Stimulated activated CD8-positive, alpha-beta memory T cell treated with anti-CD3 and anti-CD28 coated beads, Interleukin-7, amount 100 ng/mL, for 1 hour (primary cell): ENCODE results near the gene CLDN10.

Experiments
- DNase-seq, 2 donors: peaks; one replicate each; pipeline ENCODE4 v3.0.0-alpha.2; 2020; ENCODE audit warnings: low read depth in 2 of 2

The CLDN10 gene

DNA sequence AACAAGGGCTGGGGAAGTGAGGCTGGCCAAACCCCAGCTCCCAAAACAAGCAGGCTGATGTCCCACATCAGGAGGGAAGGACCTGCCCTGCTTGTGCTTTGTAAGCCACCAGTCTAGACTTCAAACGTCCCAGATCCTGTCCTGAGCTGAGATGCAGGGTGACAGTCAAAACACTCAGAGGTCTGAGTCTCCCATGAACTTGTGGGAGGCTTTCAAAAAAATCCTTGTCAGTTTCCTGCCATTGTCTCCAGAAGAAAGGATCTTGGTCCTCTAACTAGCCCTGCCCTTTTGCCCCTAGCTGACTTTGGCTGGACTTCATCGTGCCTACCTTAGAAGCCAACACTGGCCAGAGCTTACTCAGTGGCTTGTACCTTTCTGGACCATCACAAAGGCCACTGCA lies 48.7 kb downstream of the CLDN10 start:
- no peak for DNase-seq

DNA sequence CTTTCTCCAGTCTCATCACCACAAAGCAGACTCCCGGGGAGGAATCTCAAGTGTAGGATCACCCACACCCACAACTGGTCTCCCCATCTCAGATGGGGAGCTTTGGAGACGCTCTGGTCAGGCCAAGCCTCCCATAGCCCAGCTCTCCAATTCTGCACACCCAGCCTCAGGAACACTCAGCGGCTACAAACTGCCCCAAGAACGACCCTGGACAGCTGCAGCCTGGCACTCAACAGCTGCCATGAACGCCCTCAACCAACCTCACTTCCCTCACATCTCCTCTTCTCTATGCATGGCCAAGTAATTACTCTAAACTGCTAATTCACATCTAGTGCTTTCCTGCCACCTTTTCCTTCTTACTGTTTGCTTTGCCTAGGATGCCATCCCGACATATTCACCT lies 49.4 kb downstream of the CLDN10 start:
- DNase-seq, result no peak

DNA sequence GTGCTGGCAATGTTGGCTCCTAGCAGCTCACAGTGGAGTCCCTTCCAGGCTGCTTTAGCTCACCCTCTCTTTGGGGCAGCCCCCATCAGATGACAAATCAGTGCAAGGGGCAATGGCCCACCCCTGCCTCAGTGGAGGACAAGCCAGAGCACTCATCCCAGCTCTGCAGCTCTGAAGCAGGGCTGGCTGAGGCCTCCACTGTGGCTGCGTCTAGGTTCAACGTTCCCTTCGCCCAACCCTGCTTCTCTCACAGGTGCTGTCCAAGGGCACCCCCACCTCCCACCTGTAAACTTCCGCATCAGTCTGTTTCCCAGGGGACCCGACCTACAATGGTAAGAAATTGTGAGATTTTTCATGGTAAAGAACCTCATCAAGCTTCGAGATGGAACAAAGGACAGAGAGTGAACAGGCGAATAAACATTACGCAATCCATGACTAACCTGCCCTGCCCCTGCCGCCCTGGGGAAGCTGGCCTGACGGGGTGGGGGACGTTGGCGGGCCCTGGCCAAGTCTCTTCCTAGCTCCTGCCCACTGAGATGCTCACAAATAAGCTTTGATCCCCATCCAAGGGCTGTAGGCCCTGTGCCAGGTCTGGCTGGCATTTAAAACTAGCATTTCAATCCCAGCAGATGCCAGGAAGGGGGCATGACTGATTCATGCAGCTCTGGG lies 51.5 kb downstream of the CLDN10 start:
- no peak for DNase-seq

DNA sequence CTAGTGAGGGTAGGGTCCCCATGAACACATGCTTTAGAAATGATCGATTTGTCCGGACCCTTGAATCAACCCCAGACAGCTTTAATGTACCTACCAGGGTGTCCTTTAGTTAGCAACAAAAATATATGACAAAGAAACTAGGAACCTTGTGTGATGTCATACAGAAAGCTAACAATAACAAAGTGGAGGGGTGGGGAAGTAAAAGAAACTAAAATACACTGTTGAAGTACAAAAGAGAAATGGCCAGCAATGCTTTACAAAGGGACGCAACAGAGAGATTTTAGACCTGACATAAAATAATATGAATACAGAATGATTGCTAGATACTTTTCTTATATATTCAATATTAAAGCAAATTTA lies 52.0 kb downstream of the CLDN10 start:
- DNase-seq, result no peak

DNA sequence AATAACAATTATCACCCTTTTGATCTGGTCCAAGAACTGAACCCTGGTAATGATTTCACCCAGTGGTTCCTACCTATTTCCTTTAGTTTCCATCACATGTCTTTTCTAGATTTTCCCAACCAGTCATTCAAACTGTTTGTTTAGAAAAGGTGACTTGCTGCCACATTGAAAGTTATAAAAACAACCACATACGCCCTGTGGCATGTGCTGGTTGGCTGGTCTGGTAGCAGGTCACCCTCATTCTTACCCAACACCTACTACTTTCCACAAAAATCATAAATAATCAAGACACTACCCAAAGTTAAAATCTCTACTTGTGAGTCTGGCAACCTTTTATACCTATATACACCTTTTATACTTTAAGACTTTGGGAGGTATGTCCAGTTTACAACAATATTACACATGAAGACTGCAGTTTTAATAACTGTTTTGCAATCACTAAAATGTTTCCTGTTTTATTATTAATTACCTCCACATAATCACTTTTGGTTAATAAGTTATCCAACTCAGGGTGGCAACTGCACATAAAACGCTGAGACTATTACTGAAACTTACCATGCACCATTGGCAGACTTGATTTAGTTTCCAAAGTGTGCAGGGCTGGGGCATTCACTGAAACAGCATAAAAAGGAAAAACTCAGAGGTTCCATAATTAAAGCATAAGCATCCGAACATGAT lies 53.1 kb downstream of the CLDN10 start:
- DNase-seq, result no peak

DNA sequence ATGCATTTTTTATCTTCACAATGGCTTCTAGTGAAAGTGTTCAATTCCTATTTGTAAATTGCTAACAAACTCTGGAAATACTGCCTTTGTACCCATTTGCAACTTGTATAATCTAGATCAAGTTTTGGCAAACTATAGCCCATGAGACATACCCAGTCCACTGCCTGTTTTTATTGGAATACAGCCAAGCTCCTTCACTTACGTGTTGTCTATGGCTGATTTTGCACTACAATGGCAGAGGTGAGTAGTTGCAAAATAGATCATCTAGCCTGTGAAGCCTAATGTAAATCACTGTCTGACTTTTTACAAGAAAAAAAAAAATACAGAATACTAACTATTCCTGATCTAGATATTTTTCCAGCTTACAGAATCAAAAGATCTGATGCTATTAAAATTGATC lies 54.8 kb downstream of the CLDN10 start:
- no peak for DNase-seq

DNA sequence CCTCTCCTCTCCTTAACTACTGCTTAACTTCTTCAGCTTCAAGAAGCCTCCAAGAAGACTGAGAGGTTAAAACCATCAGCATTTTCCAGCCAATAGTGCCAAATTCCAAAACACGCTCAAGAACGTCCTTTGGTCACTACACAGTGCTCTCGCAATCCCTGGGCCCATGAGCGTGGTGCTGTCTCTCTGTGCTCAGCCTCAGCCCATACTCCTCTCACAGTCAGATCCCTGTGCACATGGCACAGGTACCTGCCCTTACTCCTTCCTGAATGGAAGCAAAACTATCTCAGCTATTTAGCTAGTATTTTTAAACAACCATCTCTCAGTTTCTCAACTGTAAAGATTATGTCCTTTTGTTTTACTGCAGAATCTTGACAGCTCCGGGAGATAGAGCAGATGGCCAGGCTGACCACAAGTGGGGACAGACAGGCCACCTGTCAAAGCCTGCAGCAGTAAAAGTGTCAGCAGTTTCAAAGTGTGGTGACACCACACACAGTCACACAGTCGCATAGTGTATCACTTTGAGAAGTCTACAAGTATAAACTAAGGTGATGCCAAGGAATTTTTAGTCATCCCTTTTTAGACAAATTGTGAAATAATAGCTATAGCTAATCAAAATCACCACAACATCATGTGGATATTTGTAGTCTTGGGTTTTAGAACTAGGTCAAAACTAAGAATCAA lies 56.3 kb downstream of the CLDN10 start:
- no peak for DNase-seq

DNA sequence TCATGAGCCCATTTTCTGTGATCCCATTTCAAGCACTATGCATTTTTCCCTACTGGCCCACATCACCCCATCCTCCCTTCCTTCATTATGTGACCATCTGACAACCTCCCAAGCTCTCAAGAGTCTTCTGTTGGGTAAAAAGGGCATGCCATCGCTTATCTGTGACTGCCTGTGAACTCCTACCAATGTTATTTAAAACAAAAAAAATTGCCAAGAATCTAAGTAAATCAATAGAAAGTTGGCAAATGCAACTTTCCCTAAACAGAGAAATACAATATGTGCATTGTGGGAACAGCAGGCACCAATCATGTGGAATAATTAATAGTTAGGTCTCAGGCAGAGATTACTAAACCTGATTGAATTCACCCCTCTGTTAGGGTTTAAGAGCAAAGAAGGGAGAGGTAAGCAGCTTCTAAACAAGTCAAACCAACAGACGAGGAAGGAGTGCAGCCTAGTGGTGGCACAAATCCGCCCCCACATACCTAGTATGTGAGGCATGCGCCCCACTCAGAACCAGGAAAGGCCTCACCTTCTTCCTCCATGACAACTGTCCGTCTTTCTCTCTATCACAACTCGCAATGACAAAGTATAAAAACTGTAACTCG lies 62.2 kb downstream of the CLDN10 start:
- no peak for DNase-seq

DNA sequence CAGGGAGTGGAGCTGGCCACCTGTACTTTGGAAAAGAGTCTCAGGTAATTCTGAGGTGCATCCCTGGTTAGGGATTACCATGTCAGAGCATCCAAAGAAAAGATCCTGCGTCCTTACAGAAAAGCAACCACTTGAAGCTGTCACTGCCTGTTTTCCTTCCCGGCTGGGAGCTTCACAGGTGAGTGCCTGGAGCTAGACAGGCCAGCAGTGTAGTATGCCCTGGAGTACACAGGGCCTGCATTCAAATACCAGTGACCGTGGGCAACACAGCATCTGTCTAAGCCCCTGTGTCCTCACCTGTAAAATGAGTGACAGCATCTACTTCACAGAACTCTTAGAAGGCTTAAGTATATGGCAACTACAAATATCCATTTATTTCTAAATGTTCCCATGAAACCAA lies 63.0 kb downstream of the CLDN10 start:
- DNase-seq, result no peak

DNA sequence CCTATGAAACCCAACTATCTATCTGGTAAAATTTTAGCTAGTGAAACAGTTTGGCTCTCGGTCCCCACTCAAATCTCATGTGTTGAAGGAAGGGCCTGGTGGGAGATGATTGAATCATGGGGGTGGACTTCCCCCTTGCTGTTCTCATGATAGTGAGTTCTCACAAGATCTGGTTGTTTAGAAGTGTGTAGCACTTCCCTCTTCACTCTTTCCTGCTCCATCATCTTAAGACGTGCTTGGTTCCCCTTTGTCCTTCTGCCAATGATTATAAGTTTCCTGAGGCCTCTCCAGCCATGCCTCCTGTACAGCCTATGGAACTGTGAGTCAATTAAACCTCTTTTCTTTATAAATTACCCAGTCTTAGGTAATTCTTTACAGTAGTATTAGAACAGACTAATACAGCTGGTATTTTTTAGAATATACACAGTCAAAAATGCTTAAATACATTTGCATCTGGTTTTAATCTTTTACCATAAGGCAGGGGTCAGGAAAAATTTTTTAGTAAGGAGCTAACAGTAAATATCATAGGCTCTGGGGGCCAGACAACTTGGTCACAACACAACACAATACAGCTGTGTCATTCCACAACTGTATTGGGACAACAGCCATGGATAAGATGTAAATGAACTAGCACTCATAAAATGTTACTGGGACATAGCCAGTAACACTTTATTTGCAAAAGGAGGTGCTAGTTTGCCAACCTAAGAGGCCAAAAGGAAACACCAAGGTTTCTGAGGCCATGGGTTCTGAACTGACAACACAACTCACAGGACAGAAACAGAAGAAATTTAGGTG lies 67.7 kb downstream of the CLDN10 start:
- no peak for DNase-seq

DNA sequence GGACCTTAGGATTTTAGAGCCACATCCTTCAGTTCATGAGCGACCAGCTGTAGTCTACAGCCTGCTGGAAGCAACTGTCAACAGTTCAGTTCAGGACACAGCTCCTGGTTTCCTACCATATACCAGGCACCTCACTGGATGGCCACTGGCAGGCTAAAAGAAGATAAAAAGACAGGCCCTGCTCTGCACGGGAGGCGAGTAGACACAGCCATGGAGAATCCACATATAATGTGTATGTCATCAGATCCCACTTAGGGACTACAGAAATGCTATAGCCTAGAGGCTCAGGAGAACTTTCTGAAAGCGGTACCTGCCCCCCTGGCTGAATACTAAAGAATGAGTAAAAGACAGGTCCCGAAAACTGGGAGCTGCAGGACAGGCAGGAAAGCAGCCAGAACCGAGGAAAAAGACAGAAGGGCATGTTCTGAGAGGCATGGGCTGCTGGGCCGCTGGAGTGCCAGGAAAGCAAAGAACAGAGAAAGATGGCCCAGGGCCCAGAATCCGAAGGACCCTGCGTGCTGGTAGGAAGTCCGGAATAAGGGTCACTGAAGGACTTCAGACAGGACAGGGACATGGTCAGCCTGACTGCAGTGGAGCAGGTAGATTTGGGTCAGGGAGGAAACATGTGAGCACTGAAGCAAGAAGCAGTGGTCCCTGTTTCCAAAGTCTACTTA lies 68.4 kb downstream of the CLDN10 start:
- DNase-seq, result no peak

DNA sequence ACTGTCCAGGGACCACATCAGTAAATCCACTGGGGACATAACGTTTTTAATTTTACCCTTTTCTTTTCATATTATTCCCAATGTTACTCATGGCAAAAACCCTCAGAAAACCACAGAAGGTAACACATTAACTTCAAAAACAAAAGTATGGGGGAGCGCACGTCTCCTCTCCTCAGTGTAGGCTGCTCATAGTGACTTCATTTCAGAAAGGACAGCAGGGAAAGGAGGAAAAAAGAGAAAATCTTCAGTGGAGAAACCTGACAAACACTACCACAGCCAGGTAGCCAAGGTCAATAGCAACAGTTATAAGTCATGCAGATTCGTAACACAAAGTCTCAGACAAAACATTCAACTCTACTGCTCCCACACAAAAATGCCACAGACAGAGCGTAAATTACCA lies 70.6 kb downstream of the CLDN10 start:
- DNase-seq, result no peak

DNA sequence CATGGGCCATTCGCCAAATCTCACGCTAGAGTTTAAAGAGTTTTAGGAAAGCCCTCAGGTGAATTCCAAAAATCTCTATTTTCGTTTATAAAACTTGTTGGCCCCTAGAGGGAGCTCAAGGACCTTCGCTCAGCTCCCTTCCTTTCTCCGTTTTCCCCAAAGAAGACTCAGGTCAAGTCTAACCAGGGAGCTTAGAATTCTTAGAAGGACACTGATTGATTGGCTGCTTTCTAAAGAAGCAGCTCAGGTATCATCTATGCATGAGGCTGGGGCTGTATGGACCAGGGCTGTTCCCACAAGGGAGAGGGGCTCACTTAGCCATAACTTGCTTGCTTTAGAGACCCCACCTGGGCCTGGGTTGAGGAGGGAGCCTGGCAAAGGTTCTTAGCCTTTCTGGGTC lies 71.5 kb downstream of the CLDN10 start:
- DNase-seq, result no peak

DNA sequence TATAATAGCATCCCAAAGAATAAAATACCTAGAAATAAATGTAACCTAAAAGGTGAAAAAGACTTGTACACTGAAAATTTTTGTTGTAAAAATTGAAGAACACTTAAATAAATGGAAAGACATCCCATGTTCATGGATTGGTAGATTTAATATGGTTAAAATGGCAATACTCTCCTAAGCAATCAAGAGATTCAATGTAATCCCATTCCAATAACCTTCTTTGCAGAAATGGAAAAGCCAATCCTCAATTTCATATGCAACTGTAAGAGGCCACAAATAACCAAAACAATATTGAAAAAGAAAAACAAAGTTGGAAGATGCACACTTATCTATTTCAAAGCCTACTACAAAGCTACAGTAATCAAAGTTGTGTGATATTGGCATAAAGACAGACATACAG lies 74.2 kb downstream of the CLDN10 start:
- DNase-seq, result no peak

DNA sequence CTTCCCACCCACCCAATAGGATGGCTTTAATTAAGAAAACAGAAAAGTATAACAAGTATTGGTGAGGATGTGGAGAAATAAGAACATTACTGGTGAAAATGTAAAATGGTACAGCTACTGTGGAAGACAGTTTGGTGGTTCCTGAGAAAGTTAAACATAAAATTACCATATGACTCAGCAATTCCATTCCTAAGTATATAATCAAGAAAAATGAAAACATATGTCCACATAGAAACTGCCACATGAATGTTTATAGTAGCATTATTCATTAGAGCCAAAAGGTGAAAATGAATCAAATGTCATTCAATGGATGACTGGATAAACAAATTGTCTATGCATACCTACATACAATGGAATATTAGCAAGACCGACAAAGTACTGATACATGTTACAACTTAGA lies 75.1 kb downstream of the CLDN10 start:
- no peak for DNase-seq

DNA sequence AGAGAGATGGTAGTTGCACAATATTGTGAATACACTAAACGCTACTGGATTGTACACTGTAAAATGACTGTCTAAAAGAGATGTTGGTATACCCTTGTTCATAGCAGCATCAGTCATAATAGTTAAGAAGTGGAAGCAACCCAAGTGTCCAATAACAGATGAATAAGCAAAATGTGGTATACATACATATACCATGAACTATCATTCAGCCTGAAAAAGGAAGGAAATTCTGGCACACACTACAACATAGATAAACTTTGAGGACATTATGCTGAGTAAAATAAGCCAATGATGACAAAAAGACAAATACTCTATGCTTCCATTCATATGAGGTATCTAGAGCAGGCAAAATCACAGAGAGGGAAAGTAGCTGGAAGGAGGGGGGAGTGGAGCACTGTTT lies 76.0 kb downstream of the CLDN10 start:
- no peak for DNase-seq

DNA sequence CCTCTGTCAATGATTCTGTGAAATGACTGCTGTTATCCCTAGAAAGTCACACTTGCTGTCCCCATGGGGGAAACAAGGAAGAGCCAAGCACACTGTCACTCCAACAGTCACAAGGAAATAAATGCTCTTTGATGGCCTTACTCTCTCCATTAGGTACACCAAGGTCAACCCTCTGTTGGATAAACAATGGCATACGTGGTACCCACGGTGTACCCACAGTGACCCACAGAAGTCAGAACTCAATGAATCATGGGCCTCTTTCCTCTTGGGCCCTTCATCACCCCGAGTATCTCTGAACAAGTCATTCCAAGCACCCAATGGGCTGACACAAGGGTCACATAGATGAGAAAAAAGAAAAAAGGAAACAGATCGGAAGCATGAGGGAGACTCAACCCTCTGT lies 76.6 kb downstream of the CLDN10 start:
- DNase-seq, result no peak
